Endothelial cell of umbilical vein (primary cell): ENCODE measurements around the gene RCVRN.

Source experiments
- CTCF ChIP-seq, 2 donors: IDR thresholded peaks; 1 replicate in 1 of 2; 2 replicates in 1 of 2; pipeline ENCODE4 v1.5.1; 2011; ENCODE audit warnings: low read length in 2 of 2, mild to moderate bottlenecking in 2 of 2, moderate library complexity in 2 of 2, control low read depth in 1 of 2, inconsistent platforms in 1 of 2, low read depth in 1 of 2; ENCODE audit not compliant: insufficient read depth in 1 of 2; ENCODE audit errors: extremely low read depth in 1 of 2
- EZH2 ChIP-seq: IDR thresholded peaks from 2 replicates; pipeline ENCODE4 v1.6.1; 2012; ENCODE audit warnings: borderline replicate concordance, low read depth, mild to moderate bottlenecking, moderate library complexity, low read length, inconsistent platforms; ENCODE audit not compliant: severe bottlenecking
- MAX ChIP-seq: IDR thresholded peaks from 2 replicates; pipeline ENCODE4 v1.6.1; 2011; ENCODE audit not compliant: insufficient read depth, insufficient read length
- MYC ChIP-seq: IDR thresholded peaks from one replicate; pipeline ENCODE4 v1.6.1; 2011; ENCODE audit warnings: mild to moderate bottlenecking, low read depth, low read length
- POLR2A ChIP-seq: IDR thresholded peaks from 2 replicates; pipeline ENCODE4 v1.6.1; 2012; ENCODE audit warnings: low read depth, mild to moderate bottlenecking, control low read depth, low read length
- POLR2AphosphoS5 ChIP-seq: IDR thresholded peaks from 2 replicates; pipeline ENCODE4 v1.6.1; 2012; ENCODE audit warnings: low read depth, mild to moderate bottlenecking, control low read depth, low read length, moderate library complexity; ENCODE audit not compliant: insufficient read depth

DNA sequence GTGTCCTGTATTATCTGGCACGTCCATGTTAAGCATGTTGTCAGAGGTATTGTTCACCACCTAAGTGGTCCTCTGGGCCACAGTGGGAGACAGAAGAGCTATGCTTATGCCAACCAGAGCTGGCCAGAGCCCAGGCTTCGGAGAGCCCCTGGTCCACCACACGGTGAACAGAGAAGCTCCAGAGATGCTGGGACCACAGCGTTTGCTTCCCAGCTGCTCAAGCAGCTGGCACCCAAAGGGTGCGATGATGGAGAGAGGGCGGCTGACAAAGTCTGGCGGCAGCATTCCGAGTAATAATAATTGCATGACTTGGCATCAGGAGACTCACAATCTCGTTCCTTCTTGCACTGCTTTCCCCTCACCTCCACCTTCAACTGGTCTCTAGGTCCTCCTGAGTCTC lies 35.8 kb upstream of the RCVRN start:
- no peak for TF ChIP-seq POLR2A
- TF ChIP-seq CTCF (IDR thresholded peaks at IDR 0.05; ENCODE audit: extremely low read depth in 1 of 2, insufficient read depth in 1 of 2, low read depth in 1 of 2, low read length in 2 of 2), result no peak
- TF ChIP-seq EZH2, result no peak
- TF ChIP-seq POLR2AphosphoS5, result no peak
- no peak for TF ChIP-seq MYC
- no peak for TF ChIP-seq MAX
